Uterus (tissue), 4 donors: Measurements from ENCODE around the gene SPTLC2. TPM values are rescaled to one million over a fixed set of nuclear protein-coding genes. Genes with fewer than 3 reads are reported as not detected.
A peak's percentile ranks its signal among the peaks of the same experiment; 100 is the strongest.
"Not testable (repeated sequence)": the region's sequence is repeated elsewhere in the genome, so short reads cannot be mapped to it uniquely, and the experiment has no call there.

Experiments used
- DNase-seq, 2 donors: peaks; one replicate each; pipeline ENCODE4 v3.0.0-alpha.2; 2019 to 2020
- H3K27ac ChIP-seq, 2 donors: fragments of 200-600 bp; sonication (generic); 1 replicate in 1 of 2; 2 replicates in 1 of 2; pipeline ENCODE4 v1.5.1; 2016 to 2018
- H3K27me3 ChIP-seq, 2 donors: fragments of 200-600 bp; sonication (generic); one replicate each; pipeline ENCODE4 v1.5.1; 2018 to 2019; ENCODE audit warnings: control low read depth in 1 of 2
- H3K36me3 ChIP-seq, 2 donors: fragments of 200-600 bp; sonication (generic); one replicate each; pipeline ENCODE4 v1.5.1; 2019; ENCODE audit warnings: control low read depth in 1 of 2
- H3K4me1 ChIP-seq, 2 donors: fragments of 200-600 bp; sonication (generic); one replicate each; pipeline ENCODE4 v1.5.1; 2018 to 2019; ENCODE audit warnings: control low read depth in 1 of 2
- H3K4me3 ChIP-seq, 2 donors: fragments of 200-600 bp; sonication (generic); 1 replicate in 1 of 2; 2 replicates in 1 of 2; pipeline ENCODE4 v1.5.1; 2018 to 2019; ENCODE audit warnings: mild to moderate bottlenecking in 1 of 2
- H3K9me3 ChIP-seq, 2 donors: fragments of 200-600 bp; sonication (generic); one replicate each; pipeline ENCODE4 v1.5.1; 2019; ENCODE audit warnings: control low read depth in 1 of 2
- CTCF ChIP-seq, 4 experiments: fragments of 200-600 bp in 2 of 4; fragments of 450-650 bp in 2 of 4; sonication (generic) in 2 of 4; IDR thresholded peaks; one replicate each; pipeline ENCODE4 v1.5.1; 2016 to 2019; ENCODE audit warnings: antibody characterized with exemption in 4 of 4, mild to moderate bottlenecking in 2 of 4, moderate library complexity in 1 of 4
- POLR2A ChIP-seq, 2 donors: fragments of 450-650 bp; IDR thresholded peaks; one replicate each; pipeline ENCODE4 v1.6.1; 2016; ENCODE audit warnings: antibody characterized with exemption in 2 of 2, mild to moderate bottlenecking in 1 of 2, moderate library complexity in 1 of 2
- intact Hi-C: fragments of 100-400 bp; cut with DNase I; formaldehyde crosslinking; loops from one replicate; pipeline ENCODE4 v1.15.1; 2023; ENCODE audit warnings: low total_unique reads
- total RNA-seq, 4 donors: library from RNA; depleted of rRNA in 3 of 4; stranded (reverse); fragments of >200 nt in 3 of 4; gene quantifications; one replicate each; pipeline versions ENCODE4 v1.1.0 to v1.2.4, GENCODE V29; 2014 to 2023
- donor health status: DM: yes; HTN: yes; CAD: no.

Gene SPTLC2
- total RNA-seq, 4 donors from 2014 or later: 12.3 to 64.2 (median 32.1) TPM

GRCh38 chr14:77599889-77600288 is 16.5 kb downstream of the SPTLC2 start:
- intact Hi-C loops: no loop called here
- no peaks in the 10 kb centered on the region for H3K4me1 ChIP-seq
- H3K9me3 ChIP-seq: no peaks in the 10 kb centered on the region
- no peaks in the 10 kb centered on the region for H3K36me3 ChIP-seq
- H3K27me3 ChIP-seq: no peaks in the 10 kb centered on the region
- TF ChIP-seq CTCF (IDR thresholded peaks at IDR 0.05) (no peak), POLR2A (IDR thresholded peaks at IDR 0.05) (no peak)
- no peak overlapping the region for H3K4me3 ChIP-seq
- no peak overlapping the region for H3K27ac ChIP-seq
- no peak for DNase-seq

- Histone ChIP-seq H3K4me3 (no peak overlapping the region), H3K4me1 (no peaks in the 10 kb centered on the region), H3K9me3 (no peaks in the 10 kb centered on the region), H3K27ac (no peak overlapping the region), H3K36me3 (no peaks in the 10 kb centered on the region), H3K27me3 (no peaks in the 10 kb centered on the region)
- DNase-seq: no peak
- intact Hi-C loops: no loop called here
- TF ChIP-seq POLR2A (IDR thresholded peaks at IDR 0.05): no peak
- TF ChIP-seq CTCF (IDR thresholded peaks at IDR 0.05): no peak
Measured at GRCh38 chr14:77598366-77599070, 17.9 kb downstream of the SPTLC2 start.

- no peak for DNase-seq
- no peaks in the 10 kb centered on the region for H3K4me1 ChIP-seq
- no peaks in the 10 kb centered on the region for H3K36me3 ChIP-seq
- H3K27me3 ChIP-seq: no peaks in the 10 kb centered on the region
- intact Hi-C loops: no loop called here
- H3K4me3 ChIP-seq: no peak overlapping the region
- H3K9me3 ChIP-seq: no peaks in the 10 kb centered on the region
- no peak overlapping the region for H3K27ac ChIP-seq
- TF ChIP-seq POLR2A (IDR thresholded peaks at IDR 0.05): no peak
- no peak for TF ChIP-seq CTCF (IDR thresholded peaks at IDR 0.05)
Measured at GRCh38 chr14:77593501-77593961, 22.9 kb downstream of the SPTLC2 start.

- no peak for DNase-seq
- intact Hi-C loops: no loop called here
- H3K36me3 ChIP-seq: no peaks in the 10 kb centered on the region
- no peaks in the 10 kb centered on the region for H3K27me3 ChIP-seq
- TF ChIP-seq CTCF (IDR thresholded peaks at IDR 0.05) (no peak), POLR2A (IDR thresholded peaks at IDR 0.05) (no peak)
- no peaks in the 10 kb centered on the region for H3K9me3 ChIP-seq
- no peak overlapping the region for H3K27ac ChIP-seq
- no peak overlapping the region for H3K4me3 ChIP-seq
- H3K4me1 ChIP-seq: no peaks in the 10 kb centered on the region
Measured at GRCh38 chr14:77590845-77591485, 25.5 kb downstream of the SPTLC2 start.

GRCh38 chr14:77589099-77589498 is 27.3 kb downstream of the SPTLC2 start:
- no peak for DNase-seq
- intact Hi-C loops: no loop called here
- H3K36me3 ChIP-seq: no peaks in the 10 kb centered on the region
- no peak overlapping the region for H3K4me3 ChIP-seq
- no peaks in the 10 kb centered on the region for H3K4me1 ChIP-seq
- peak overlapping the region in 1 of 2 donors; percentile 26 for H3K27ac ChIP-seq
- no peak for TF ChIP-seq CTCF (IDR thresholded peaks at IDR 0.05)
- no peak for TF ChIP-seq POLR2A (IDR thresholded peaks at IDR 0.05)
- no peaks in the 10 kb centered on the region for H3K27me3 ChIP-seq
- H3K9me3 ChIP-seq: no peaks in the 10 kb centered on the region

- H3K4me3 ChIP-seq, H3K4me1 ChIP-seq, H3K27me3 ChIP-seq, H3K9me3 ChIP-seq, intact Hi-C loops, DNase-seq, H3K36me3 ChIP-seq: not testable (repeated sequence)
- peak overlapping the region in 1 of 2 donors; percentile 8 for H3K27ac ChIP-seq
Measured at GRCh38 chr14:77588411-77589025, 27.9 kb downstream of the SPTLC2 start.
